ENCODE results near the gene HOXB1.
"Not testable (repeated sequence)": the region's sequence is repeated elsewhere in the genome, so short reads cannot be mapped to it uniquely, and the experiment has no call there.

The HOXB1 gene

DNA sequence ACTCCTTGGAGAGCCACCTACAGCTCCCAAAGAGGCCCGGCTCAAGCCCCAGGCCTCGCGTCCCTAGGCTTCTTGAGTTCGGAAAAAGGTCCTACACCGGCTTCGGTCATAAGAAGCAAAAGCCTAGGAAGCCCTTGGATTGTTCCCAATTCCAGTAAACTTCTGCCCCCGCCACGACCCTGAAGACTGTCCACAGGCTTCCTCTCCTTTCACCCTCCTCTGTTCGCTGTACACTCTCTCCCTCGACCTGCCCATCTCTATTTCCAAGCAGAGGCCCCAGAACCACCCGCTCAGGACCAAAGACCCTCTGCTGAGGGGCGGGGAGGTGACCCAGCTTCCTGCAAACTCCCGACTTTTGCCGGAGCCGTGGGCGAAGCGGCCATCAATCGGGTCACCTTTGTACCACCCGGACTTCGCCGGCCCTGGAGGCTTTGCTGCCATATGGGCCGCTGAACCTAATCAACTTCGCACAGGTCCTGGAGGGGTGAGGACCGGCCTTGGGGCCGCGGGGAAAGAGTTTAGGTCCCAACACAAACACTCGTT, 11.4 kb upstream of the HOXB1 start:
- no peak for DNase-seq

DNA sequence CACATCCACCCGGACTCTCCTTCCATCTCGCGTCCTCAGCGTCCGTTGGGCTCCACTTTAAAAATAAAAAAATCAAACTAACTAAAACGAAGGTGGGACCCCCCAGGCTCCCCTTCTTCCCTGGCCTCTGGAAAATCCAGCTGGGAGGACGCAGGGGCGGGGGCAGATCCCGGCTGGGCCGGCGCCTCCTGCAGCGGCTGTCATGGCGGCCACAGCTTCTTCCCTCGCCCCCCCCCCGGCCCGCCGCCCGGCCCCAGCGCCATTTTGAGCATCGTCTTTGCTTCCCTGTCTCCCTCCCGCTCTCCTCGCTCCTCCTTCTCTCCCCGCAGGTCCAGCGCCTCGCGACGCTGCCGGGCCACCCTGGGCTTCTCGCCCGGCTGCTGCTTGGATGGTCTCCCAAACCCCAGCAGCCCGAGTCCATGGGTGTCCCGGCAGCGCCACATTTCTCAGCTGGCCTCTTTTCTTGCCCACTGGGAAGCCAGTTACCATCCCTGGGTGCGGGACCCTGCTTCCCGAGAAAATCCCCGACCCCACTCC, 10.8 kb upstream of the HOXB1 start:
- peak; percentile 84 for DNase-seq

- DNase-seq = no peak
These were observed 10.3 kb upstream of the HOXB1 start for GRCh38 chr17:48541036-48541576.

GRCh38 chr17:48540213-48540612, 9.4 kb upstream of the HOXB1 start:
- DNase-seq = no peak

GRCh38 chr17:48539177-48539576, 8.4 kb upstream of the HOXB1 start:
- no peak for DNase-seq

GRCh38 chr17:48537316-48537715, 6.5 kb upstream of the HOXB1 start:
- no peak for DNase-seq

DNA sequence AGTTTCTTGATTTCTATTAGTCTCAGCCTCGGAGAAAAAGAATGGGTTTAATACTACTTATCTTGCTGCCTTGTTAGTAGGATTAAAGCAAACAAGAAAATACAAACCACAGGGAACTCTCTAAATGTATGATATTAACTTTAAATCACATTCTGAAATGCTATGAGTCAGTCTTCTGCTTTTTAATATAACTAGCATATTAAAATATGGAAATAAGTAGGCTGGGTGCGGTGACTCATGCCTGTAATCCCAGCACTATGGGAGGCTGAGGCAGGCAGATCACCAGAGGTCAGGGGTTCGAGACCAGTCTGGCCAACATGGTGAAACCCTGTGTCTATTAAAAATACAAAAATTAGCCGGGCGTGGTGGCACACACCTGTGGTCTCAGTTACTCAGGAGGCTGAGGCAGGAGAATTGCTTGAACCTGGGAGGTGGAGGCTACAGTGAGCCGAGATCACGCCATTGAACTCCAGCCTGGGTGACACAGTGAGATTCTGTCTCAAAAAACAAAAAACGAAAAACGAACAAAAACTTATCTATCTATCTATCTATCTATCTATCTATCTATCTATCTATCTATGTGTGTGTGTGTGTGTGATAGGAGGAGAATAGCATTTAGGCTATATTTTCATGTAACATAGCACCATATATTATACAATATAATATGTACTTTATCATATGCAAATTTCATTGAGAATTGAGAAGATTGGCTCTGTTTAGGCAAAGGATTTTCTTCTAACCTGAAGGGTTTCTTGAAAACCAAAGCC, 5.2 kb upstream of the HOXB1 start:
- DNase-seq = not testable (repeated sequence)

GRCh38 chr17:48532261-48532660, 1.4 kb upstream of the HOXB1 start:
- DNase-seq = no peak

DNA sequence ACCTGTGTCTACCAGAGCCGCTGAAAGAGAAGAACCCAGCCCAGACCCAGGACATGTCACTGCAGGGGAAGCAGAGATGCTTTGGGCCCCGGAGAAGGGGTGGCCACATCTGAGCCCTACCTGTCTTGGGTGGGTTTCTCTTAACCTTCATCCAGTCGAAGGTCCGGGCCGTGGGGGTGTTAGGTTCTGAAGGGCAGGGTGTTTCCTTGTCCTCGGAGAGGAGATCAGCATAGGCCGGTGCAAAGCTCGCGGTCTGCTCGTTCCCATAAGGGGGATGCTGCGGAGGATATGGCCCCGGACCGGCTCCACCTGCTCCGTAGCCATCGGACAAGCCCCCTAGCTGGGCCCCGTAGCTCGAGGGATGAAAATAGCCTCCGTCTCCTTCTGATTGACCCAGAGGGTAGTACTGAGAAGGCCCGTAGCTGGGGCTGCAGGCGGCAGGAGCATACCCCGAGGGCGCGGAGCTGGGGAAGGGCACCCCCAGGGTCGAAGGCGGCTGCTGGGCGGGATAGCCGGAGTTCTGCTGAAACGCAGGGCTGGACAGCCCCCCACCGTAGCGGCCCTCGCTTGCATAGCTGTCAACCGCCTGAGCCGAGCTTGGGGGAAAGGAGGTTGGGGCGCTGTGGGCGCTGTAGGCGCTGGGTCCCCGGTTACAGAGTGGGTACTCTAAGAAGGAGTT, 464 bp downstream of the HOXB1 start:
- no peak for DNase-seq

- no peak for DNase-seq
These were observed 1.2 kb downstream of the HOXB1 start for GRCh38 chr17:48529683-48530009.

DNA sequence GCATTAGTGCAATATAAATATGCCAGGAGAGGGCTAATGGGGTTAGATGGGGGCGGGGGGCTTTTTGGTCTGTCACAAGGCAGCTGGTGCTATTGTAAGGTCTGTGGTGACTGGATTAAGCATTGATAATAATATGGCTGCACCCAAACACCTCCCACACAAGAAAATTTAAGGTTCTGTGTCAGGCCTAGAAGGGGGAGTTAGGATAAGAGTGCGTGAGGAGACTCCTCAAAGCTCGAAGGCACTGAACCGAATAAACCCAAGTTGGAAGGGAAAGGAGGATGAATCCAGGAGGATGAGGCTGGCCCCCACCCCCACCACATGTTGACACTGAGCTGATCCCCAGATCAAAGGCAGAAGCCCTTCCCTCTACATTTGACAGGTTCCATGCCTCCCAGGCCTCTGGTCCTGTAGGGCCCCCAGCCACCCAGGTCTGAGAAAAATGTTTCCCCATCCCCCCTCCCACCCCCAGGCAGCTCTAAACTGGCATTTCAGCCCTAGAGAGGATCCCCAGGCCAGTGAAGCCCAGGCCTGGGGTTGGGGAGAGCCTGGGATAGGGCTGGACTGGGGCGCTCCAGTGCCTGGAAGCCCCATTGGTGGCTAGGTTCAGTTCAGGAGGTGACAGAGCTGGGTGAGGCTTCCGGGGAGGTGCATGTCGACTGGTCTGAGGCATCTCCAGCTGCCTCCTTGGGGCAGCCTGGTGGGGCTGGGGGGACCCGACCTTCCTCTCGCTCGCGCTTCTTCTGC, 1.7 kb downstream of the HOXB1 start:
- DNase-seq = no peak

- DNase-seq = no peak
These were observed 2.5 kb downstream of the HOXB1 start for GRCh38 chr17:48528153-48528935.

- no peak for DNase-seq
These were observed 3.3 kb downstream of the HOXB1 start for GRCh38 chr17:48527547-48527932.

- no peak for DNase-seq
These were observed 3.9 kb downstream of the HOXB1 start for GRCh38 chr17:48526608-48527546.

DNA sequence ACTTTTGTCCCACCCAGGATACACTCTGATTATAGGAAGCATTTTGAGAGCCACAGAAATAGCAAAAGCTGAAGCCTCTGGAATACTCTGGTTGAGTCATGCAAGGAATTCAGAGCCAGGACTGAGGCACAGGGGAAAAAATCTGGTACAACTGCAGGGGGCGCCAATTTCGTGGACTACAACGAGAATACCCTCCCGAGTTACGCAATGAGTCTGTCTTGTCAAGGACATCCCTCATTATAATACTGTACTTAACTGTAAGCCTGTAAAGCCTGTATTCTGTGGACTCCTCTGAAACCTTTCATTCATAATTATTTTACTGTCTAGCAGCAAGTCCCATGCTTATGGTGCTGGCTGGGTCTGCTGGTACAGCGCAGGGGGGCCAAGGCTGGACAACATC, 7.8 kb downstream of the HOXB1 start:
- no peak for DNase-seq

- peak; percentile 75 for DNase-seq
These were observed 8.7 kb downstream of the HOXB1 start for GRCh38 chr17:48522031-48522653.

- no peak for DNase-seq
These were observed 10.2 kb downstream of the HOXB1 start for GRCh38 chr17:48520631-48521079.

DNA sequence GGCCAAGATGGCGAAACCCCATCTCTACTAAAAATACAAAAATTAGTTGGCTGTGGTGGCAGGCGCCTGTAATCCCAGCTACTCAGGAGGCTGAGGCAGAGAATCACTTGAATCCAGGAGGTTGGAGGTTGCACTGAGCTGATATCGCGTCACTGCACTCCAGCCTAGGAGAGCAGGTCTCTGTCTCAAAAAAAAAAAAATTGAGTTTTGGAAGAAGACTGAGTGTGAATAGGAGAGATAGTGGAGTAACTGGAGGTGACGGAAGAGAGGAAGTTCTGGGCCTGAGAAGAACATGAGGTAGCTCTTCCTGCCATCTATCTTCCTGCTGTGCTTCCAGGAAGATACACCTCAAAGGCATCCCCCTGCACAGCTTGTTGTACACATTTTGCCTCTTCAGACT, 11.4 kb downstream of the HOXB1 start:
- DNase-seq = no peak

DNA sequence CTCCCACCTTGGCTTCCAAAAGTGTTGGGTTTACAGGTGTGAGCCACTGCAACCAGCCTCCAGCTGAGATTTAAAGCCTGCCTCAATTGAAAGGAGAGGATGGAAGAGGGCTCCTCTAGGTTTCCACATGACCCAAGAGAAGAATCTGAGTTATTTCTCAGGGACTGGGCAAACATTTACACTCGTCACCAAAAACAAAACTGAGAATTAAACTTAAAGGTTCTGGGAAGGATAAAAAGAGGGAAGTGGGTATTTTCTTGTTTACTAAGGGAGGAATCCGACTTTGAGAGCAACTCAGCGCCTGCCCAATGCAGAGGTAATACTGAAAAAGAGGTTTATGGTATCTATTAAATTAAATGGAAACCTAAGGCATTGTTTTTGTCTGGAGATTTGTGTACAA, 13.3 kb downstream of the HOXB1 start:
- no peak for DNase-seq
